ENCODE results near the gene RNF166. TPM values are rescaled to one million over a fixed set of nuclear protein-coding genes. Genes with fewer than 3 reads are reported as not detected.

The RNF166 gene
- total and polyA plus RNA-seq, 4 donors: 6.5 to 9.1 (median 7.6) TPM

DNA sequence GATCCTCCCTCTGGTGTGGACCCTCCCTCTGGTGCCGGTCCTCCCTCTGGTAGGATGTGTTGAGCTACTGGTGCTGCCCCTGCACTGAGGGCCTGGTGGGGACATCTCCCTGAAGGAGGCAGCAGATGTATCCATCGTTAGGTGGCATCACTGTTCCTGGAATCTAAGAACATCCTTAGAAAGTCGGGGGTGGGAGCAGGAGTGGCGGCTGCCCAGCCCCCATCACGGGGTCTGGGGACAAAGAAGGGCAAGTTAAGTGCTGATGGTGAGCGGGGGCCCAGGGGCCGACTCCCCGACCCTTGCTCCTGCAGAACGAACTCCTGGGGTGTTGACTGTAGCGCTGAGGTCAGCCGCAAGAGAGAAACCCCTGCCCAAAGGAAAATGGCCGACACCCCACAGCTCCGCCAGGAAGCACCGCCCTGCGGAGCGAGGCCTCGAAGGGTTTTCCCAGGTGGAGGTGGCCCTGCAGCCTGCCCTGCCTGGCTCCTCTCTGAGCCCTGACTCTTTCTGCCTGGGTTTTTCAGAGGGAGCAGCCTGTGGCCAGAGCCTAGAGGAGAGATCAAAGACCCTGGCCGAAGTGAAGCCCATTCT, 5.6 kb upstream of the RNF166 start:
- no peak overlapping the region for H3K27ac ChIP-seq (ENCODE audit: low read depth in 1 of 2, low read length in 2 of 2)
- no peaks in the 10 kb centered on the region for H3K9me3 ChIP-seq (ENCODE audit: control insufficient read depth in 4 of 4, low read length in 3 of 4)
- no peak for TF ChIP-seq SP1 (IDR thresholded peaks at IDR 0.05)
- TF ChIP-seq JUND (IDR thresholded peaks at IDR 0.05): no peak
- no peak for TF ChIP-seq FOXA2 (IDR thresholded peaks at IDR 0.05)
- TF ChIP-seq, protein P1, sequence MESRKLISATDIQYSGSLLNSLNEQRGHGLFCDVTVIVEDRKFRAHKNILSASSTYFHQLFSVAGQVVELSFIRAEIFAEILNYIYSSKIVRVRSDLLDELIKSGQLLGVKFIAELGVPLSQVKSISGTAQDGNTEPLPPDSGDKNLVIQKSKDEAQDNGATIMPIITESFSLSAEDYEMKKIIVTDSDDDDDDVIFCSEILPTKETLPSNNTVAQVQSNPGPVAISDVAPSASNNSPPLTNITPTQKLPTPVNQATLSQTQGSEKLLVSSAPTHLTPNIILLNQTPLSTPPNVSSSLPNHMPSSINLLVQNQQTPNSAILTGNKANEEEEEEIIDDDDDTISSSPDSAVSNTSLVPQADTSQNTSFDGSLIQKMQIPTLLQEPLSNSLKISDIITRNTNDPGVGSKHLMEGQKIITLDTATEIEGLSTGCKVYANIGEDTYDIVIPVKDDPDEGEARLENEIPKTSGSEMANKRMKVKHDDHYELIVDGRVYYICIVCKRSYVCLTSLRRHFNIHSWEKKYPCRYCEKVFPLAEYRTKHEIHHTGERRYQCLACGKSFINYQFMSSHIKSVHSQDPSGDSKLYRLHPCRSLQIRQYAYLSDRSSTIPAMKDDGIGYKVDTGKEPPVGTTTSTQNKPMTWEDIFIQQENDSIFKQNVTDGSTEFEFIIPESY (IDR thresholded peaks at IDR 0.05): no peak
- TF ChIP-seq HNF4G (IDR thresholded peaks at IDR 0.05): no peak
- H3K27me3 ChIP-seq (ENCODE audit: control insufficient read depth in 4 of 4, insufficient read depth in 4 of 4, low read length in 3 of 4): no peaks in the 10 kb centered on the region
- H3K4me3 ChIP-seq (ENCODE audit: low read depth in 1 of 3, low read length in 3 of 3): no peak overlapping the region
- DNase-seq (ENCODE audit: low spot score): no peak
- peaks cover 3 to 14% (median 8%) of the 10 kb centered on the region in 4 donors for H3K4me1 ChIP-seq (ENCODE audit: control insufficient read depth in 4 of 4, insufficient read depth in 4 of 4, low read length in 3 of 4)
- H3K36me3 ChIP-seq (ENCODE audit: control insufficient read depth in 4 of 4, insufficient read depth in 3 of 4, low read depth in 1 of 4, low read length in 3 of 4): peaks cover 6 to 36% (median 8%) of the 10 kb centered on the region in 4 donors
- no peak overlapping the region for H3K9ac ChIP-seq (ENCODE audit: low read depth in 1 of 2, low read length in 2 of 2)
- 81% methylated on average over 18 of the region's 18 CpGs for WGBS

DNA sequence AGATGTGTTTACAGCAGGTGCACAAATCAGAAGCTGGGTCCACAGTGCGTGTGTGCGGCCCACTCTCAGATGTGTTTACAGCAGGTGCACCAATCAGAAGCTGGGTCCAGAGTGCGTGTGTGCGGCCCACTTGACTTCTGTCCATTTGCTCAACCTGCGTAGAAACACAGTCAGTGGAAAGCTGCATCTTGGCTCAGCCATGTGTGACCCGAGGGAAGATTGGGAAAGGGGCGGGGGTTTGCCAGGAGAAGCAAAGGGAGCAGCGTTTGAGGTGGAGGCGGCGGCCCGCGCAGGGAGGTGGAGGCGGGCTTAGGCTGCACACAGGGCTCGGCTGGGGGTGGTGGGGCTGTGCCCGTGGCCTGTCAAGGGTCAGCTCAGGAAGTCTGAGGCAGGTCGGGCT, 4.3 kb upstream of the RNF166 start:
- H3K27ac ChIP-seq (ENCODE audit: low read depth in 1 of 2, low read length in 2 of 2): no peak overlapping the region
- TF ChIP-seq, protein P2, sequence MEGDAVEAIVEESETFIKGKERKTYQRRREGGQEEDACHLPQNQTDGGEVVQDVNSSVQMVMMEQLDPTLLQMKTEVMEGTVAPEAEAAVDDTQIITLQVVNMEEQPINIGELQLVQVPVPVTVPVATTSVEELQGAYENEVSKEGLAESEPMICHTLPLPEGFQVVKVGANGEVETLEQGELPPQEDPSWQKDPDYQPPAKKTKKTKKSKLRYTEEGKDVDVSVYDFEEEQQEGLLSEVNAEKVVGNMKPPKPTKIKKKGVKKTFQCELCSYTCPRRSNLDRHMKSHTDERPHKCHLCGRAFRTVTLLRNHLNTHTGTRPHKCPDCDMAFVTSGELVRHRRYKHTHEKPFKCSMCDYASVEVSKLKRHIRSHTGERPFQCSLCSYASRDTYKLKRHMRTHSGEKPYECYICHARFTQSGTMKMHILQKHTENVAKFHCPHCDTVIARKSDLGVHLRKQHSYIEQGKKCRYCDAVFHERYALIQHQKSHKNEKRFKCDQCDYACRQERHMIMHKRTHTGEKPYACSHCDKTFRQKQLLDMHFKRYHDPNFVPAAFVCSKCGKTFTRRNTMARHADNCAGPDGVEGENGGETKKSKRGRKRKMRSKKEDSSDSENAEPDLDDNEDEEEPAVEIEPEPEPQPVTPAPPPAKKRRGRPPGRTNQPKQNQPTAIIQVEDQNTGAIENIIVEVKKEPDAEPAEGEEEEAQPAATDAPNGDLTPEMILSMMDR (IDR thresholded peaks at IDR 0.05; ENCODE audit: low read depth, low read length, missing input control): no peak
- TF ChIP-seq HNF4G (IDR thresholded peaks at IDR 0.05): no peak
- TF ChIP-seq TAF1 (conservative IDR thresholded peaks at IDR 0.05): no peak
- TF ChIP-seq, protein P3, sequence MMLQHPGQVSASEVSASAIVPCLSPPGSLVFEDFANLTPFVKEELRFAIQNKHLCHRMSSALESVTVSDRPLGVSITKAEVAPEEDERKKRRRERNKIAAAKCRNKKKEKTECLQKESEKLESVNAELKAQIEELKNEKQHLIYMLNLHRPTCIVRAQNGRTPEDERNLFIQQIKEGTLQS (IDR thresholded peaks at IDR 0.05): no peak
- TF ChIP-seq YY1 (IDR thresholded peaks at IDR 0.05): no peak
- TF ChIP-seq, protein P4, sequence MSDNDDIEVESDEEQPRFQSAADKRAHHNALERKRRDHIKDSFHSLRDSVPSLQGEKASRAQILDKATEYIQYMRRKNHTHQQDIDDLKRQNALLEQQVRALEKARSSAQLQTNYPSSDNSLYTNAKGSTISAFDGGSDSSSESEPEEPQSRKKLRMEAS (IDR thresholded peaks at IDR 0.05): no peak
- TF ChIP-seq FOXA1 (IDR thresholded peaks at IDR 0.05): no peak
- TF ChIP-seq RAD21 (IDR thresholded peaks at IDR 0.05): no peak
- TF ChIP-seq EGR1 (IDR thresholded peaks at IDR 0.05; ENCODE audit: low read depth in 2 of 2): no peak
- no peak for TF ChIP-seq NR2F2 (IDR thresholded peaks at IDR 0.05)
- no peak overlapping the region for H3K9ac ChIP-seq (ENCODE audit: low read depth in 1 of 2, low read length in 2 of 2)
- no peak for DNase-seq (ENCODE audit: low spot score)
- peaks cover 3 to 20% (median 11%) of the 10 kb centered on the region in 4 donors for H3K4me1 ChIP-seq (ENCODE audit: control insufficient read depth in 4 of 4, insufficient read depth in 4 of 4, low read length in 3 of 4)
- H3K27me3 ChIP-seq (ENCODE audit: control insufficient read depth in 4 of 4, insufficient read depth in 4 of 4, low read length in 3 of 4): no peaks in the 10 kb centered on the region
- WGBS: 80% methylated on average over 16 of the region's 16 CpGs
- H3K36me3 ChIP-seq (ENCODE audit: control insufficient read depth in 4 of 4, insufficient read depth in 3 of 4, low read depth in 1 of 4, low read length in 3 of 4): peaks cover 0 to 23% (median 3%) of the 10 kb centered on the region in 4 donors
- H3K9me3 ChIP-seq (ENCODE audit: control insufficient read depth in 4 of 4, low read length in 3 of 4): no peaks in the 10 kb centered on the region
- no peak overlapping the region for H3K4me3 ChIP-seq (ENCODE audit: low read depth in 1 of 3, low read length in 3 of 3)
